Heart left ventricle (tissue), 16 donors: Measurements from ENCODE around the gene CCDC27. TPM values are rescaled to one million over a fixed set of nuclear protein-coding genes. Genes with fewer than 3 reads are reported as not detected.

ENCODE experiments used
- ATAC-seq, 4 donors: fragments of 200-7000 bp; cut with Tn5 transposase; one replicate each; pipeline ENCODE4 v1.9.1; 2020 to 2022; ENCODE audit warnings: moderate library complexity in 4 of 4, mild to moderate bottlenecking in 3 of 4, moderate number of reproducible peaks in 1 of 4
- DNase-seq, 5 donors: peaks; one replicate each; pipeline ENCODE4 v3.0.0-alpha.2; 2020
- H3K27ac ChIP-seq, 12 donors: fragments of 200-600 bp; sonication (generic) in 4 of 12; one replicate each; pipeline versions ENCODE4 v1.5.0 to v1.8.0; 2016 to 2022; ENCODE audit warnings: mild to moderate bottlenecking in 2 of 12
- H3K27me3 ChIP-seq, 9 donors: fragments of 200-600 bp; sonication (generic) in 2 of 9; one replicate each; pipeline versions ENCODE4 v1.5.1 to v1.8.0; 2016 to 2022; ENCODE audit warnings: mild to moderate bottlenecking in 3 of 9
- H3K36me3 ChIP-seq, 9 donors: fragments of 200-600 bp; sonication (generic) in 2 of 9; one replicate each; pipeline versions ENCODE4 v1.5.0 to v1.8.0; 2018 to 2022; ENCODE audit warnings: mild to moderate bottlenecking in 2 of 9
- H3K4me1 ChIP-seq, 12 donors: fragments of 200-600 bp; sonication (generic) in 4 of 12; one replicate each; pipeline versions ENCODE4 v1.5.0 to v1.8.0; 2016 to 2022; ENCODE audit warnings: mild to moderate bottlenecking in 3 of 12
- H3K4me3 ChIP-seq, 12 donors: fragments of 200-600 bp; sonication (generic) in 4 of 12; one replicate each; pipeline versions ENCODE4 v1.5.0 to v1.8.0; 2017 to 2022; ENCODE audit warnings: mild to moderate bottlenecking in 9 of 12, moderate library complexity in 4 of 12
- H3K9me3 ChIP-seq, 12 donors: fragments of 200-600 bp; sonication (generic) in 4 of 12; one replicate each; pipeline versions ENCODE4 v1.5.0 to v1.8.0; 2016 to 2022; ENCODE audit warnings: mild to moderate bottlenecking in 1 of 12
- CTCF ChIP-seq, 12 donors: fragments of 200-600 bp; sonication (generic) in 4 of 12; IDR thresholded peaks; one replicate each; pipeline versions ENCODE4 v1.5.0 to v1.8.0; 2018 to 2022; ENCODE audit warnings: antibody characterized with exemption in 12 of 12, mild to moderate bottlenecking in 5 of 12
- POLR2A ChIP-seq, 2 donors: fragments of 450-650 bp; IDR thresholded peaks; one replicate each; pipeline ENCODE4 v1.6.1; 2017; ENCODE audit warnings: antibody characterized with exemption in 2 of 2, mild to moderate bottlenecking in 2 of 2, moderate library complexity in 2 of 2
- WGBS, 4 donors: extraction: QIAGEN DNeasy Blood & Tissue Kit in 2 of 4; methylation state at CpG; one replicate each; pipeline versions ENCODE4 v1.1.5 to v1.1.7; 2013 to 2018; 5-methylcytosine and 5-hydroxymethylcytosine counted together
- intact Hi-C, 10 donors: fragments of 100-400 bp; cut with DNase I; formaldehyde crosslinking; loops; one replicate each; pipeline versions ENCODE4 v1.11.1 to v1.14.2; 2022
- polyA plus RNA-seq, 2 donors: library from polyadenylated mRNA; stranded (reverse); fragments of 200-250 nt; gene quantifications; one replicate each; pipeline ENCODE4 v1.2.3, GENCODE V29; 2013
- total RNA-seq, 9 donors: library from RNA; depleted of rRNA in 2 of 9; stranded (reverse); fragments of >200 nt in 2 of 9; fragmentation: NEBNext Ultra II Directional in 3 of 9; extraction: Animal tissue kit (Norgen Biotek cat#: 25700) in 3 of 9; gene quantifications; one replicate each; pipeline versions ENCODE4 v1.1.0 to v1.2.4, GENCODE V29; 2016 to 2023
- donor health status: ischemic (EF 13 %, LVEDD 7.1; RV severe dilation, severe dysfunction).
- donor health status: healthy with polysubstance abuse.
- donor health status: DM: no; HTN: yes; CAD: no.
- donor health status: DM: no; HTN: no; CAD: no.
- donor health status: ischemic (EF 25% LVEDD 6.9; RV normal size, moderate dysfunction).
- donor health status: ischemic (EF 25% LVEDD 5.7; RV mildly dilated, moderate dysfunction).
- donor health status: healthy.
- donor health status: DM: yes; HTN: yes; CAD: no.
- donor health status: ischemic (EF 35%, LVEDD 5.7; RV mildly dilated, moderate dysfunction).
- donor health status: nonischemic (EF 11% LVEDD 7.7; RV severe dilation, severe dysfunction).
- donor health status: DM: yes; HTN: yes; CAD: no.
- donor health status: PGD.
- donor health status: ischemic (EF 29% LVEDD 5.4; RV normal size, mild dysfunction).
- donor health status: nonischemic (EF 23%, LVEDD 6.1; RV moderate dilation, normal function).

Gene CCDC27
- total and polyA plus RNA-seq, 11 donors = not detected

DNA sequence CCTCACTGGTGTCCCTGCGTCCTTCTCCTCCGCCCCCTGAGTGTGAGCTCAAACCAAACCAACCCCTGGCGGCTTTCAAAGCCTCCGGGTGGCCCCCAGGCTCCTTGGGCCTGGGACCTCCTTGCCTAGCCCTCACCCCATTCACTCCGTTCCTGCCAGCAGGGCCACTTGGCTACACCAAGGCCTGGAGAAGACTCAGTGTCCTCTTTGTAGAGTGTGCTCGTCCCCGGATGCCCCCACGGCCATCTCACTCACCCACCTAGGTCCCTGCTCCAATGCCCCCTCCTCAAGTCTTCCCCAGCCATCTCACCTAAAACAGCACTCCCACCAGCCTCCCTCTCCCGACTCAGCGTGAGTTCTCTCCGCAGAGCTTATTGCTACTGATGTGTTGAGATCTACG is 7.2 kb upstream of the CCDC27 start:
- Histone ChIP-seq H3K9me3 (no peaks in the 10 kb centered on the region), H3K4me1 (peaks cover 0 to 35% (median 17%) of the 10 kb centered on the region in 12 donors), H3K36me3 (peaks cover 0 to 31% (median 24%) of the 10 kb centered on the region in 9 donors), H3K27ac (no peak overlapping the region), H3K27me3 (no peaks in the 10 kb centered on the region), H3K4me3 (no peak overlapping the region)
- intact Hi-C loops = no loop called here
- WGBS, 4 donors = 93 to 98% (median 94%) methylated on average over 12 of the region's 12 CpGs
- no peak for ATAC-seq
- peak in 2 of 5 donors; percentile 16 to 27 for DNase-seq
- TF ChIP-seq CTCF (IDR thresholded peaks at IDR 0.05) (no peak), POLR2A (IDR thresholded peaks at IDR 0.05) (no peak)

- ATAC-seq (peak; percentile 9 to 32 (median 21)), DNase-seq (peak in 2 of 5 donors; percentile 24 to 61)
- Histone ChIP-seq H3K27me3 (no peaks in the 10 kb centered on the region), H3K4me1 (peaks cover 0 to 35% (median 17%) of the 10 kb centered on the region in 12 donors), H3K36me3 (peaks cover 0 to 25% (median 21%) of the 10 kb centered on the region in 9 donors), H3K4me3 (peak overlapping the region in 10 of 12 donors; percentile 59 to 99 (median 84)), H3K9me3 (no peaks in the 10 kb centered on the region), H3K27ac (peak overlapping the region in 11 of 12 donors; percentile 10 to 90 (median 83))
- TF ChIP-seq CTCF (IDR thresholded peaks at IDR 0.05) (no peak), POLR2A (IDR thresholded peaks at IDR 0.05) (no peak)
- 61 to 73% (median 69%) methylated on average over 24 to 25 of the region's 25 CpGs for WGBS, 4 donors
- intact Hi-C loops = no loop called here
These were observed 6.5 kb upstream of the CCDC27 start for GRCh38 chr1:3745590-3746381.

GRCh38 chr1:3746389-3746829 is 5.8 kb upstream of the CCDC27 start:
- Histone ChIP-seq H3K27me3 (no peaks in the 10 kb centered on the region), H3K4me3 (peak overlapping the region; percentile 59 to 99 (median 83)), H3K36me3 (peaks cover 0 to 19% (median 16%) of the 10 kb centered on the region in 9 donors), H3K4me1 (peaks cover 0 to 35% (median 17%) of the 10 kb centered on the region in 12 donors), H3K9me3 (no peaks in the 10 kb centered on the region), H3K27ac (peak overlapping the region in 11 of 12 donors; percentile 62 to 90 (median 83))
- DNase-seq = peak in 4 of 5 donors; percentile 34 to 70 (median 58)
- 13 to 32% (median 21%) methylated on average over 29 to 35 of the region's 35 CpGs for WGBS, 4 donors
- TF ChIP-seq CTCF (IDR thresholded peaks at IDR 0.05) (no peak), POLR2A (IDR thresholded peaks at IDR 0.05) (no peak)
- ATAC-seq = peak in 3 of 4 donors; percentile 50 to 61 (median 56)
- intact Hi-C loops = no loop called here

DNA sequence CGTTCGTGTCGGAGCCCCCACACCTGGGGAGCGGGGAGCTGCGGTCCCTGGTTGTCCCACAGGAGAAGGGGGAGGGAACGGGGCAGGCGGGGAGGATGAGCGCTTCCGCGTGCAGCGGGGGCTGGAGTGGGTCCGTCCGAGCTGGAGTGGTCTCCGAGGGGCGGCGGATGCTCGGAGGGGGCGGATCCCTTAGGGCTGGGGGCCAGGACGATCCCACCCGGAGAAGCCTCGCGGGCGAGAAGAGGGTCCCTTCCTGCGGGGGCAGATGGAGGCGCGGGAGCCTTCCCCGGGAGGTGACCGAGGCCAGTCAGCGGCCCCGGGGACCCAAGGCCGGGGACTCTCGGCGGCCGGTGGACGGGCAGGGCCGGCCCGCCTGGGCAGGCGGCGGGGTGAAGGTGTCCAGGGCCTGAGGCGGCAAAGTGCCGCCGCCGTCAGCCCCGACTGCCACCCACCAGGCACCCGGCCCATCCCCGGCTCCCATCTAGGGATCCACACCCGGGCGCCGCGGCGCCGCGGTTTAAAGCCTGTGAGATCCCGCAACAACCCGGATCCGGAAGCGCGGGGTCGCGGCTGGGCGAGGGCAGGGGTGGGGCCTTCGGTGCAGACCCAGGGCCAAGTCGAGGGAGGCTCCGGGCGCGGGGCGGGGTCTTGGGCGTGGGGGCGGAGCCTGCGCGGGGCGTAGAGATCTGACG is 5.3 kb upstream of the CCDC27 start:
- H3K4me3 ChIP-seq = peak overlapping the region; percentile 59 to 99 (median 83)
- H3K36me3 ChIP-seq = peaks cover 0 to 14% (median 10%) of the 10 kb centered on the region in 9 donors
- TF ChIP-seq POLR2A (IDR thresholded peaks at IDR 0.05) (peak in 1 of 2 donors; percentile 76), CTCF (IDR thresholded peaks at IDR 0.05) (no peak)
- peak overlapping the region in 11 of 12 donors; percentile 62 to 90 (median 83) for H3K27ac ChIP-seq
- DNase-seq (peak; percentile 89 to 96 (median 93)), ATAC-seq (peak; percentile 94 to 98 (median 94))
- no peaks in the 10 kb centered on the region for H3K9me3 ChIP-seq
- H3K27me3 ChIP-seq = peaks cover 0 to 2% (median 0%) of the 10 kb centered on the region in 9 donors
- 1 to 3% (median 1%) methylated on average over 14 to 73 of the region's 73 CpGs for WGBS, 4 donors
- intact Hi-C loops = no loop called here
- H3K4me1 ChIP-seq = peaks cover 0 to 35% (median 17%) of the 10 kb centered on the region in 12 donors
